ENCODE measurements around the gene SLC6A5.

Gene SLC6A5

DNA sequence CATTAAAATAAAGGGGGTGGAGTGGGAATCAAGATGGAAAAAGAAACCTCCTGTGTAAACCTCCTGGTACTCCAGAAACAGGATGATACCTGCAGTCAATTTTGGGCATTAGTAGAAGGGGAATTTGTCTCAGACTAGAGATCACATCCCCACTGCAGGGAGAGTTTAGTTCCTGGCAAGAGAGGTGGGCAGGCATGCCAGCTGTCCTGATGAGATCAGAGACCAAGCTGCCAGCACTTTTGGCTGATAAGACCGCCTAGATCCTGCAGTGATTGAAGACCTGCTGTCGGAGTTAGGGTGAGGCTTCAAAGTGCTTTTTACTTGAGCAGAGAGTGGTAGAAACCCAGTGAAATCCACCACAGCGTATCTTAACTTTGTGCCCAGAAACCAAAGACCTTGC lies 40.3 kb downstream of the SLC6A5 start:
- no peak overlapping the region for H3K27ac ChIP-seq (ENCODE audit: low read depth, low read length)
- no peaks in the 10 kb centered on the region for H3K9me3 ChIP-seq (ENCODE audit: control insufficient read depth in 1 of 2, low read length in 2 of 2)
- no peak overlapping the region for H3K4me3 ChIP-seq (ENCODE audit: low read depth in 1 of 2, low read length in 2 of 2)
- H3K36me3 ChIP-seq (ENCODE audit: control insufficient read depth in 1 of 2, insufficient read depth in 2 of 2, low read length in 2 of 2) = no peaks in the 10 kb centered on the region
- H3K27me3 ChIP-seq (ENCODE audit: control insufficient read depth in 1 of 2, insufficient read depth in 2 of 2, low read length in 2 of 2) = peaks cover 0 to 5% of the 10 kb centered on the region in 2 donors
- H3K4me1 ChIP-seq (ENCODE audit: control insufficient read depth in 1 of 2, insufficient read depth in 2 of 2, low read length in 2 of 2) = no peaks in the 10 kb centered on the region
- H3K9ac ChIP-seq (ENCODE audit: low read depth in 1 of 2, low read length in 2 of 2) = no peak overlapping the region

DNA sequence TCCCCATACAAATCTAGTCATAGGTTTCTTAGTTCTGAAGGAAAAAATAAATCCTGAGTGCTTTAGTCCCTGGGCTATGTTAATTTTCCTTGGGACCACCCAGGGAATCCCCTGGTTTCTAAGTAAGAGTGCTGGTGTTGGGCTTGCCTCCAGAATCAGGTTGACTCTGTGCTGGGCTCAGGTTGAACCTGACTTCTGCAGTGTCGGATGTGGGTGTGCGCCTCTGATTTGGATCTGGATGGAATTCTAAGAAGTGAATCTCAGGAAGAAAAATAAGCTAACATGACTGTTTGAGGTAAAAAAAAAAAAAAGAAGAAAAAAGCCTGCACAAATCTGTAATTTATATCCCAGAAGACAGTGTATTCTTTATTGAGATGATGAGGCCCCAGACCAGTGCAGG lies 41.0 kb downstream of the SLC6A5 start:
- Histone ChIP-seq H3K36me3 (ENCODE audit: control insufficient read depth in 1 of 2, insufficient read depth in 2 of 2, low read length in 2 of 2) (no peaks in the 10 kb centered on the region), H3K9ac (ENCODE audit: low read depth in 1 of 2, low read length in 2 of 2) (no peak overlapping the region), H3K4me3 (ENCODE audit: low read depth in 1 of 2, low read length in 2 of 2) (no peak overlapping the region), H3K9me3 (ENCODE audit: control insufficient read depth in 1 of 2, low read length in 2 of 2) (no peaks in the 10 kb centered on the region), H3K4me1 (ENCODE audit: control insufficient read depth in 1 of 2, insufficient read depth in 2 of 2, low read length in 2 of 2) (no peaks in the 10 kb centered on the region), H3K27ac (ENCODE audit: low read depth, low read length) (no peak overlapping the region), H3K27me3 (ENCODE audit: control insufficient read depth in 1 of 2, insufficient read depth in 2 of 2, low read length in 2 of 2) (peaks cover 0 to 5% of the 10 kb centered on the region in 2 donors)

DNA sequence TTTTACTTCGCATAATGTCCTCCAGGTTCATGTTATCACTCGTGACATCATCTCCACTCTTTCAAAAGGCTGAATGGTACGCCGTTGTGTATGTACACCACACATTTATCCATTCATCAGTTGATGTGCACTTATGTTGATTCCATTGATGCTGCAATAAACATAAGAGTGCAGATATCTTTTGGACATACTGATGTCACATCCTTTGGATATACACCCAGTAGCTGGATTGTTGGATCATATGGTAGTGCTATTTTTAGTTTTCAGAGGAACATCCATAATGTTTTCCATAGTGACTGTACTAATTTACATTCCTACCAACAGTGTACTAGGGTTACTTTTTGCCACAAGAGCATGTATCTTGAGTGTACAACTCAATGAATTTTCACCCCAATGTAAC lies 45.0 kb downstream of the SLC6A5 start:
- Histone ChIP-seq H3K36me3 (ENCODE audit: control insufficient read depth in 1 of 2, insufficient read depth in 2 of 2, low read length in 2 of 2) (no peaks in the 10 kb centered on the region), H3K4me1 (ENCODE audit: control insufficient read depth in 1 of 2, insufficient read depth in 2 of 2, low read length in 2 of 2) (no peaks in the 10 kb centered on the region), H3K9me3 (ENCODE audit: control insufficient read depth in 1 of 2, low read length in 2 of 2) (no peaks in the 10 kb centered on the region), H3K27me3 (ENCODE audit: control insufficient read depth in 1 of 2, insufficient read depth in 2 of 2, low read length in 2 of 2) (peaks cover 0 to 3% of the 10 kb centered on the region in 2 donors), H3K27ac (ENCODE audit: low read depth, low read length) (no peak overlapping the region), H3K9ac (ENCODE audit: low read depth in 1 of 2, low read length in 2 of 2) (no peak overlapping the region), H3K4me3 (ENCODE audit: low read depth in 1 of 2, low read length in 2 of 2) (no peak overlapping the region)

DNA sequence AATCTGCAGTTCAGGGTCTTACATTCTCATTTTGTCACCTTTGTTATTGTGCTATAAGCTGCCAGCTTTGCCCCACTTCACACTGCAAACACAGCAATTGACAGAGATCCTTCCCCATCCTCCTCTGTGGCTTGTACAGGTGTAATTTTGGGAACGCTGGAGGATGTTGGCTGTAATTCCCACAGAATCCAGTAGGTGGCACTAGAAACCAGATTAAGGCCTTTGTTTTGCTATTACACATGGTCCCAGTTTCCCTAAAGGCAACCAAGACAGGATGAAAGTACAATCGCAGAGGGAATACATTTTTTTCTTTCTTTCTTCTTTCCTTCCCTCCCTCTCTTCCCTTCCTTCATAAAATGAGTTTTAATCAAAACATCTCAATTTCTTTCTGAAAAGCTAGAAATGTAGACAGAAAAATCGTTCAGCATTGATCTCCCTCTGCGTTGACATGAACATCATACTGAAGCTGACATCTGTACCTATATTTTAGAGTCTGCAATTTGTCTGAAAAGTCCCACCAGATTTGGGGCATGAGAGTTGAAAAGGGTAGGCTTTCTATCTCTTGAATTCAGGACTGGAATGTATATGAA lies 48.7 kb downstream of the SLC6A5 start:
- H3K36me3 ChIP-seq (ENCODE audit: control insufficient read depth in 1 of 2, insufficient read depth in 2 of 2, low read length in 2 of 2) = no peaks in the 10 kb centered on the region
- no peak overlapping the region for H3K9ac ChIP-seq (ENCODE audit: low read depth in 1 of 2, low read length in 2 of 2)
- H3K4me3 ChIP-seq (ENCODE audit: low read depth in 1 of 2, low read length in 2 of 2) = no peak overlapping the region
- H3K27ac ChIP-seq (ENCODE audit: low read depth, low read length) = no peak overlapping the region
- no peaks in the 10 kb centered on the region for H3K4me1 ChIP-seq (ENCODE audit: control insufficient read depth in 1 of 2, insufficient read depth in 2 of 2, low read length in 2 of 2)
- H3K9me3 ChIP-seq (ENCODE audit: control insufficient read depth in 1 of 2, low read length in 2 of 2) = no peaks in the 10 kb centered on the region
- peaks cover 0 to 3% of the 10 kb centered on the region in 2 donors for H3K27me3 ChIP-seq (ENCODE audit: control insufficient read depth in 1 of 2, insufficient read depth in 2 of 2, low read length in 2 of 2)

DNA sequence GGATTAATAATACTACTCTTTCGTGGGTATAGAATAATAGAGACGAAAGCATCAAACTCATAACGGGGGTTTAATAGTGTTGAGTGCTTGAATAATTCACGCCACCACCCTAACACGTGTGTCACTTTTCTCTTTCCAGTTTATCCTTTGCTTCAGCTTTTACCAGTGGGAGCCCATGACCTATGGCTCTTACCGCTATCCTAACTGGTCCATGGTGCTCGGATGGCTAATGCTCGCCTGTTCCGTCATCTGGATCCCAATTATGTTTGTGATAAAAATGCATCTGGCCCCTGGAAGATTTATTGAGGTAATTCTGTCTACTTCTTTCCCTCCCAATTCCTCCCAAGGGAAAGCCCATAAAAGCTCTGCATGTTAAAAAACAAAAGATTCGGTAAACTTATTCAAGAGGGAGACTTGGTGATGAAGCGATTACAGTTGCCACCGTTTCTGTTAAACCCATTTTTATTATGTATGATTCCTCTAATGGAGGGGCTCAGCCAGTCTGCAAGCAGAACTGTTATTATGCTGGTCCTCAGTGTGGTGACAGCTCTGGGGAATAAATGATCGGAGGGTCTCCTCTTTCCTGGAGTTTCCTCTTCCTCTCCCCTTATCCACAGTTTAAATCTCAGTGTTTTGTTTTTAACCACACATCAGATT lies 52.9 kb downstream of the SLC6A5 start:
- no peak overlapping the region for H3K9ac ChIP-seq (ENCODE audit: low read depth in 1 of 2, low read length in 2 of 2)
- H3K4me3 ChIP-seq (ENCODE audit: low read depth in 1 of 2, low read length in 2 of 2) = no peak overlapping the region
- peaks cover 0 to 3% of the 10 kb centered on the region in 2 donors for H3K27me3 ChIP-seq (ENCODE audit: control insufficient read depth in 1 of 2, insufficient read depth in 2 of 2, low read length in 2 of 2)
- no peaks in the 10 kb centered on the region for H3K36me3 ChIP-seq (ENCODE audit: control insufficient read depth in 1 of 2, insufficient read depth in 2 of 2, low read length in 2 of 2)
- no peaks in the 10 kb centered on the region for H3K9me3 ChIP-seq (ENCODE audit: control insufficient read depth in 1 of 2, low read length in 2 of 2)
- H3K4me1 ChIP-seq (ENCODE audit: control insufficient read depth in 1 of 2, insufficient read depth in 2 of 2, low read length in 2 of 2) = no peaks in the 10 kb centered on the region
- H3K27ac ChIP-seq (ENCODE audit: low read depth, low read length) = no peak overlapping the region

- no peaks in the 10 kb centered on the region for H3K36me3 ChIP-seq (ENCODE audit: control insufficient read depth in 1 of 2, insufficient read depth in 2 of 2, low read length in 2 of 2)
- no peaks in the 10 kb centered on the region for H3K9me3 ChIP-seq (ENCODE audit: control insufficient read depth in 1 of 2, low read length in 2 of 2)
- no peaks in the 10 kb centered on the region for H3K27me3 ChIP-seq (ENCODE audit: control insufficient read depth in 1 of 2, insufficient read depth in 2 of 2, low read length in 2 of 2)
Measured at GRCh38 chr11:20654038-20654437, 54.6 kb downstream of the SLC6A5 start.

DNA sequence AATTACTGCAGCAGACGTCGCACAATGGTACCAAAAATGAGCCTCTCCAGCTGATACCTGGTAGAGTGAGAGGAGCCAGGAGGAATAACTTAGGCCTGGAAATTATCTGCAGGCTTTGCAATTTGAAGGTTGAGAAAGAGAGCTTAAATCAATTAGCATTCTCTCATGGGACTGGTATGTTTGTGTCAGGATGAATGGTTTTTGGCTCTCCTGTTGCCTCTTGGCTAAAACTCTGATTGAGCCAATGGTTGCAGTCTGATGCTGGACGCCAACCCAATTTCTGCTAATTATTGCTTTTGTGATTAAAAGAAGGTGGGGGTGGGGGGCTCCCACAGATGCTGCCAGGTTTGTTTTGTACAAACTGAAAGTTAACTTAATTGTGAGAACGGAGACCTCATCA lies 57.5 kb downstream of the SLC6A5 start:
- Histone ChIP-seq H3K9ac (ENCODE audit: low read depth in 1 of 2, low read length in 2 of 2) (no peak overlapping the region), H3K36me3 (ENCODE audit: control insufficient read depth in 1 of 2, insufficient read depth in 2 of 2, low read length in 2 of 2) (no peaks in the 10 kb centered on the region), H3K27ac (ENCODE audit: low read depth, low read length) (no peak overlapping the region), H3K4me3 (ENCODE audit: low read depth in 1 of 2, low read length in 2 of 2) (no peak overlapping the region), H3K4me1 (ENCODE audit: control insufficient read depth in 1 of 2, insufficient read depth in 2 of 2, low read length in 2 of 2) (no peaks in the 10 kb centered on the region), H3K9me3 (ENCODE audit: control insufficient read depth in 1 of 2, low read length in 2 of 2) (peaks cover 0 to 1% of the 10 kb centered on the region in 2 donors), H3K27me3 (ENCODE audit: control insufficient read depth in 1 of 2, insufficient read depth in 2 of 2, low read length in 2 of 2) (no peaks in the 10 kb centered on the region)

More at GRCh38 chr11:20654038-20654437, 54.6 kb downstream of the SLC6A5 start:
- Histone ChIP-seq H3K4me1 (ENCODE audit: control insufficient read depth in 1 of 2, insufficient read depth in 2 of 2, low read length in 2 of 2) (no peaks in the 10 kb centered on the region), H3K9ac (ENCODE audit: low read depth in 1 of 2, low read length in 2 of 2) (no peak overlapping the region), H3K4me3 (ENCODE audit: low read depth in 1 of 2, low read length in 2 of 2) (no peak overlapping the region), H3K27ac (ENCODE audit: low read depth, low read length) (no peak overlapping the region)

DNA sequence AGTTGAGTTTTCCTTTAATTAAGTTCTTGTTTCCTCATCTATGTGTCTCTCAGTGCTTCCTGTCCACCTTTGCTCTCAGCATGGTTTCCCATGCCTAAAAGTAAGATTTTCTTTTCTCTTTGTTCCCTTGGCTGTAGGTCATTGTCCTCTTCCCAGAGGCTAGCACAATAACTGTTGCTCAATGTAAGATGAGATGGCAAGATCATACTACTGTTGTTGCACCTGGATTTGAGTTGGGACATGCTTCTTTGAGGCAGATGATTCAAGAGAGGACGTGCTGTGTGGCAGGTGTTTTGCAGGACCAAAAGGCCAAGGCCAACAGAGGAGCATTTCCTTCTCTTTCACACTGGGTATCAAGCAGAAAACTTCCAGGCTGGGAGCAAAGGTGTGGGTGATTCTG lies 58.7 kb downstream of the SLC6A5 start:
- H3K27me3 ChIP-seq (ENCODE audit: control insufficient read depth in 1 of 2, insufficient read depth in 2 of 2, low read length in 2 of 2) = no peaks in the 10 kb centered on the region
- H3K4me1 ChIP-seq (ENCODE audit: control insufficient read depth in 1 of 2, insufficient read depth in 2 of 2, low read length in 2 of 2) = no peaks in the 10 kb centered on the region
- H3K9me3 ChIP-seq (ENCODE audit: control insufficient read depth in 1 of 2, low read length in 2 of 2) = peaks cover 0 to 1% of the 10 kb centered on the region in 2 donors
- no peak overlapping the region for H3K27ac ChIP-seq (ENCODE audit: low read depth, low read length)
- no peaks in the 10 kb centered on the region for H3K36me3 ChIP-seq (ENCODE audit: control insufficient read depth in 1 of 2, insufficient read depth in 2 of 2, low read length in 2 of 2)
- no peak overlapping the region for H3K9ac ChIP-seq (ENCODE audit: low read depth in 1 of 2, low read length in 2 of 2)
- H3K4me3 ChIP-seq (ENCODE audit: low read depth in 1 of 2, low read length in 2 of 2) = no peak overlapping the region

DNA sequence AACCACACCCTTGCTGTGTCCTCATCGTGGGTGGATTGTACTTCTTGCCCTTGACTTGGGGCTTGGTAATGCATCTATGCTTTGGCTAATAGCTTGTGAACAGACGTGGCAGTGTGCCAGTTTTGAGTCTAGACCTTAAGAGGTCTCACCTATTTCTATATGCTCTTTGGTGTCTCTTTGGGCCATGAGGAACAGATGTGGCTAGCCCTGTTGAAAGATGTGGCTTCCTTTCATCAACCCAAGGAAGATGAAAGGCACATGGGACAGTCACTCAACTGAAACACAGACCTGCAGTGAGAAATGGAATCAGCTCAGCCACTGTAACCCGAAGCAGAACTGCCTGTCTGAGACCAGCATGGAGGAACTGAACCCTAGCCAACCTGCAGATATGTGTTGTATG lies 62.0 kb downstream of the SLC6A5 start:
- no peak overlapping the region for H3K9ac ChIP-seq (ENCODE audit: low read depth in 1 of 2, low read length in 2 of 2)
- H3K27ac ChIP-seq (ENCODE audit: low read depth, low read length) = no peak overlapping the region
- peaks cover 1 to 5% of the 10 kb centered on the region in 2 donors for H3K9me3 ChIP-seq (ENCODE audit: control insufficient read depth in 1 of 2, low read length in 2 of 2)
- H3K4me1 ChIP-seq (ENCODE audit: control insufficient read depth in 1 of 2, insufficient read depth in 2 of 2, low read length in 2 of 2) = no peaks in the 10 kb centered on the region
- H3K4me3 ChIP-seq (ENCODE audit: low read depth in 1 of 2, low read length in 2 of 2) = no peak overlapping the region
- no peaks in the 10 kb centered on the region for H3K27me3 ChIP-seq (ENCODE audit: control insufficient read depth in 1 of 2, insufficient read depth in 2 of 2, low read length in 2 of 2)
- H3K36me3 ChIP-seq (ENCODE audit: control insufficient read depth in 1 of 2, insufficient read depth in 2 of 2, low read length in 2 of 2) = no peaks in the 10 kb centered on the region

DNA sequence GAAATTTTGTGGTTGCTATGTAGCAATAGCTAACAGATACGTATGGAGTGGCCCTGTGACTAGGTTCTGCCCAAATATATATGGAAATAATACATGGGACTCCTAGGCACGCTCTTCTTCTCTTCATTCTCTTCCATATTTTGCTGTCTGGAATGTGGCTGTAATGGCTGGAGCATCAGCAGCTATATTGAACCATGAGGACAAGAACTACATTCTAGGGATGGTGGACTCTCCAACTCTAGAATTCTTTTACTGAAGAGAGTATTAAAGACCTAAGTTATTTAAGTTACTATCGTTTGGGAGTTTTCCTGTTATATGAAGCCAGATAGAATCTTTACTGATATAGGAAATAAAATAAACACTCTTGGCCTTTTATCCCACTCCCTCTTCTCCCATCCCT lies 62.4 kb downstream of the SLC6A5 start:
- Histone ChIP-seq H3K27me3 (ENCODE audit: control insufficient read depth in 1 of 2, insufficient read depth in 2 of 2, low read length in 2 of 2) (no peaks in the 10 kb centered on the region), H3K4me3 (ENCODE audit: low read depth in 1 of 2, low read length in 2 of 2) (no peak overlapping the region), H3K9me3 (ENCODE audit: control insufficient read depth in 1 of 2, low read length in 2 of 2) (peaks cover 1 to 5% of the 10 kb centered on the region in 2 donors), H3K36me3 (ENCODE audit: control insufficient read depth in 1 of 2, insufficient read depth in 2 of 2, low read length in 2 of 2) (no peaks in the 10 kb centered on the region), H3K4me1 (ENCODE audit: control insufficient read depth in 1 of 2, insufficient read depth in 2 of 2, low read length in 2 of 2) (no peaks in the 10 kb centered on the region), H3K27ac (ENCODE audit: low read depth, low read length) (no peak overlapping the region), H3K9ac (ENCODE audit: low read depth in 1 of 2, low read length in 2 of 2) (no peak overlapping the region)

Data from duodenal mucosa (tissue), 2 donors.